Activated CD8-positive, alpha-beta T cell treated with anti-CD3 and anti-CD28 coated beads, Interleukin-2, amount 10 ng/mL, durations not matched to agents 7 days and 5 days (primary cell): ENCODE results near the gene PDZD7. TPM values are rescaled to one million over a fixed set of nuclear protein-coding genes. Genes with fewer than 3 reads are reported as not detected.

Source experiments
- ATAC-seq: fragments of 150-1000 bp; cut with Tn5 transposase; one replicate; pipeline ENCODE4 v1.10.0; 2021; ENCODE audit warnings: moderate library complexity
- CTCF ChIA-PET: fragments of 350-600 bp; sonication (Branson Sonifier 250); formaldehyde crosslinking; loops from one replicate; lab custom pipeline; 2021; ENCODE audit warnings: antibody characterized with exemption; lab: Charles Lee
- POLR2A ChIA-PET: fragments of 350-600 bp; sonication (Branson Sonifier 250); formaldehyde crosslinking; loops from one replicate; lab custom pipeline; 2021; ENCODE audit warnings: antibody characterized with exemption; lab: Charles Lee
- DNase-seq: peaks from one replicate; pipeline ENCODE4 v3.0.0-alpha.2; 2020
- H3K27ac Mint-ChIP-seq: one replicate; pipeline ENCODE4 v1.8.0; 2021; ENCODE audit warnings: mild to moderate bottlenecking, mixed read lengths
- H3K27me3 Mint-ChIP-seq: one replicate; pipeline ENCODE4 v1.8.0; 2021; ENCODE audit warnings: low read depth, mixed read lengths
- H3K36me3 Mint-ChIP-seq: one replicate; pipeline ENCODE4 v1.8.0; 2021; ENCODE audit warnings: low read depth, mixed read lengths
- H3K4me1 Mint-ChIP-seq: one replicate; pipeline ENCODE4 v1.8.0; 2021; ENCODE audit warnings: low read depth, mixed read lengths
- H3K4me3 Mint-ChIP-seq: one replicate; pipeline ENCODE4 v1.8.0; 2021; ENCODE audit warnings: mild to moderate bottlenecking, mixed read lengths
- H3K9me3 Mint-ChIP-seq: one replicate; pipeline ENCODE4 v1.8.0; 2022; ENCODE audit warnings: mixed read lengths; ENCODE audit not compliant: insufficient read depth
- total RNA-seq, 2 experiments: library from RNA; stranded (reverse); gene quantifications; one replicate each; pipeline ENCODE4 v1.2.3, GENCODE V29; 2021

Gene PDZD7
- total RNA-seq, 2 experiments from 2014 or later = 0.47 to 0.50 TPM

GRCh38 chr10:101047961-101048892 lies 17.3 kb upstream of the PDZD7 start:
- ATAC-seq = no peak
- Mint-ChIP-seq H3K36me3 (no peaks in the 10 kb centered on the region), H3K27ac (no peak overlapping the region), H3K4me3 (no peak overlapping the region), H3K27me3 (peaks cover 64% of the 10 kb centered on the region), H3K4me1 (peaks cover 26% of the 10 kb centered on the region), H3K9me3 (no peaks in the 10 kb centered on the region)
- CTCF ChIA-PET = interaction anchor here (0.9 to 9.3 kb wide), 4 partner anchors 14 to 29 kb away, joined by 3 to 221 read pairs (median 4); partner anchors contain the start of genes KAZALD1, PDZD7 and SFXN3
- DNase-seq = no peak
- POLR2A ChIA-PET = no interaction called here

GRCh38 chr10:101047268-101047667 lies 16.3 kb upstream of the PDZD7 start:
- Mint-ChIP-seq H3K4me1 (peaks cover 36% of the 10 kb centered on the region), H3K4me3 (no peak overlapping the region), H3K27ac (no peak overlapping the region), H3K36me3 (no peaks in the 10 kb centered on the region), H3K27me3 (peaks cover 64% of the 10 kb centered on the region), H3K9me3 (no peaks in the 10 kb centered on the region)
- DNase-seq (no peak), ATAC-seq (no peak)
- ChIA-PET POLR2A (no interaction called here), CTCF (interaction anchor here (1.0 to 9.3 kb wide), 5 partner anchors 16 to 95 kb away, joined by 4 to 221 read pairs (median 5); partner anchors contain the start of genes KAZALD1, PDZD7 and SFXN3)

- Mint-ChIP-seq H3K27me3 (peaks cover 64% of the 10 kb centered on the region), H3K27ac (no peak overlapping the region), H3K4me1 (peaks cover 42% of the 10 kb centered on the region), H3K36me3 (no peaks in the 10 kb centered on the region), H3K4me3 (no peak overlapping the region), H3K9me3 (no peaks in the 10 kb centered on the region)
- ChIA-PET POLR2A (no interaction called here), CTCF (interaction anchor here (1.0 to 9.3 kb wide), 5 partner anchors 15 to 96 kb away, joined by 4 to 221 read pairs (median 5); partner anchors contain the start of genes KAZALD1, PDZD7 and SFXN3)
- no peak for DNase-seq
- ATAC-seq = no peak
Observed at GRCh38 chr10:101046332-101047238, 15.7 kb upstream of the PDZD7 start.

GRCh38 chr10:101044117-101044516 lies 13.2 kb upstream of the PDZD7 start:
- H3K9me3 Mint-ChIP-seq = no peaks in the 10 kb centered on the region
- peaks cover 46% of the 10 kb centered on the region for H3K27me3 Mint-ChIP-seq
- POLR2A ChIA-PET = no interaction called here
- no peak overlapping the region for H3K27ac Mint-ChIP-seq
- no peak for DNase-seq
- ATAC-seq = no peak
- no peaks in the 10 kb centered on the region for H3K36me3 Mint-ChIP-seq
- CTCF ChIA-PET = interaction anchor here (0.7 to 7.7 kb wide), 10 partner anchors 7 to 98 kb away, joined by 3 to 235 read pairs (median 12); partner anchors contain the start of genes KAZALD1, PDZD7 and SFXN3
- no peak overlapping the region for H3K4me3 Mint-ChIP-seq
- H3K4me1 Mint-ChIP-seq = peaks cover 35% of the 10 kb centered on the region

GRCh38 chr10:101043363-101043707 lies 12.4 kb upstream of the PDZD7 start:
- ChIA-PET CTCF (interaction anchor here (0.7 to 7.7 kb wide), 16 partner anchors 8 to 98 kb away, joined by 3 to 235 read pairs (median 6); partner anchors contain the start of genes KAZALD1, LZTS2, MRPL43 and PDZD7), POLR2A (interaction anchor here (0.7 to 2.2 kb wide), 5 partner anchors 9 to 19 kb away, joined by 3 to 12 read pairs (median 6); partner anchors contain the start of gene KAZALD1)
- Mint-ChIP-seq H3K4me1 (peaks cover 32% of the 10 kb centered on the region), H3K27ac (peak overlapping the region; percentile 66), H3K36me3 (peaks cover 4% of the 10 kb centered on the region), H3K9me3 (no peaks in the 10 kb centered on the region), H3K4me3 (peak overlapping the region; percentile 91), H3K27me3 (peaks cover 38% of the 10 kb centered on the region)
- ATAC-seq (no peak), DNase-seq (no peak)

- Mint-ChIP-seq H3K36me3 (peaks cover 9% of the 10 kb centered on the region), H3K4me1 (peaks cover 31% of the 10 kb centered on the region), H3K4me3 (peak overlapping the region; percentile 91), H3K27ac (peak overlapping the region; percentile 93), H3K27me3 (peaks cover 34% of the 10 kb centered on the region), H3K9me3 (no peaks in the 10 kb centered on the region)
- DNase-seq (peak; percentile 93), ATAC-seq (peak; percentile 92)
- POLR2A ChIA-PET = interaction anchor here (0.7 to 2.2 kb wide), 6 partner anchors 8 to 508 kb away, joined by 3 to 12 read pairs (median 6); partner anchors contain the start of gene KAZALD1
- CTCF ChIA-PET = interaction anchor here (0.6 to 7.7 kb wide), 19 partner anchors 8 to 657 kb away, joined by 3 to 235 read pairs (median 6); partner anchors contain the start of genes KAZALD1, LZTS2, MRPL43 and PDZD7
Observed at GRCh38 chr10:101042667-101043362, 11.9 kb upstream of the PDZD7 start.

GRCh38 chr10:101042118-101042517 lies 11.2 kb upstream of the PDZD7 start:
- ChIA-PET POLR2A (interaction anchor here (0.7 to 2.2 kb wide), 5 partner anchors 7 to 507 kb away, joined by 3 to 12 read pairs (median 5); partner anchors contain the start of gene PDZD7), CTCF (interaction anchor here (0.8 to 7.7 kb wide), 21 partner anchors 8 to 109 kb away, joined by 3 to 235 read pairs (median 5); partner anchors contain the start of genes KAZALD1, LZTS2, PDZD7 and SFXN3)
- Mint-ChIP-seq H3K27ac (no peak overlapping the region), H3K4me3 (peak overlapping the region; percentile 91), H3K9me3 (no peaks in the 10 kb centered on the region), H3K27me3 (peaks cover 27% of the 10 kb centered on the region), H3K4me1 (peaks cover 31% of the 10 kb centered on the region), H3K36me3 (peaks cover 15% of the 10 kb centered on the region)
- no peak for ATAC-seq
- DNase-seq = no peak

- Mint-ChIP-seq H3K4me1 (peaks cover 31% of the 10 kb centered on the region), H3K9me3 (no peaks in the 10 kb centered on the region), H3K27me3 (peaks cover 19% of the 10 kb centered on the region), H3K36me3 (peaks cover 21% of the 10 kb centered on the region), H3K4me3 (no peak overlapping the region), H3K27ac (no peak overlapping the region)
- DNase-seq = peak; percentile 86
- ChIA-PET CTCF (interaction anchor here (0.6 to 7.7 kb wide), 21 partner anchors 10 to 1576 kb away, joined by 3 to 235 read pairs (median 4); partner anchors contain the start of genes KAZALD1, PDZD7 and SFXN3), POLR2A (interaction anchor here (0.9 to 1.2 kb wide), 3 partner anchors 9 to 19 kb away, joined by 3 to 4 read pairs (median 3); partner anchors contain the start of gene PDZD7)
- ATAC-seq = peak; percentile 75
Observed at GRCh38 chr10:101041252-101041761, 10.4 kb upstream of the PDZD7 start.

GRCh38 chr10:101040851-101041250 lies 9.9 kb upstream of the PDZD7 start:
- POLR2A ChIA-PET = interaction anchor here (0.9 to 1.2 kb wide), 3 partner anchors 9 to 19 kb away, joined by 3 to 4 read pairs (median 3); partner anchors contain the start of gene PDZD7

GRCh38 chr10:101040061-101040460 lies 9.1 kb upstream of the PDZD7 start:
- H3K9me3 Mint-ChIP-seq = no peaks in the 10 kb centered on the region
- H3K27me3 Mint-ChIP-seq = peaks cover 12% of the 10 kb centered on the region
- ChIA-PET POLR2A (no interaction called here), CTCF (interaction anchor here (1.0 to 7.7 kb wide), 5 partner anchors 9 to 102 kb away, joined by 4 to 235 read pairs (median 7); partner anchors contain the start of genes KAZALD1, PDZD7 and SFXN3)
- no peak for ATAC-seq
- no peak for DNase-seq
- H3K27ac Mint-ChIP-seq = no peak overlapping the region
- H3K36me3 Mint-ChIP-seq = peaks cover 29% of the 10 kb centered on the region
- no peak overlapping the region for H3K4me3 Mint-ChIP-seq
- peaks cover 31% of the 10 kb centered on the region for H3K4me1 Mint-ChIP-seq

More at GRCh38 chr10:101040851-101041250, 9.9 kb upstream of the PDZD7 start:
- DNase-seq (no peak), ATAC-seq (no peak)
- Mint-ChIP-seq H3K9me3 (no peaks in the 10 kb centered on the region), H3K4me1 (peaks cover 31% of the 10 kb centered on the region), H3K36me3 (peaks cover 24% of the 10 kb centered on the region), H3K4me3 (no peak overlapping the region), H3K27ac (no peak overlapping the region), H3K27me3 (peaks cover 17% of the 10 kb centered on the region)
- CTCF ChIA-PET = interaction anchor here (0.8 to 7.7 kb wide), 13 partner anchors 9 to 530 kb away, joined by 3 to 235 read pairs (median 9); partner anchors contain the start of genes KAZALD1, PDZD7 and SFXN3
